SH-SY5Y (cell line): Measurements from ENCODE around the gene IHH.

Source experiments
- GATA2 ChIP-seq: IDR thresholded peaks from 2 replicates; pipeline ENCODE4 v1.6.1; 2011; ENCODE audit warnings: mild to moderate bottlenecking, low read depth, low read length
- GATA3 ChIP-seq: IDR thresholded peaks from 2 replicates; pipeline ENCODE4 v1.6.1; 2011; ENCODE audit warnings: low read depth, mild to moderate bottlenecking, low read length, moderate library complexity

GRCh38 chr2:219045937-219046550 lies 14.7 kb downstream of the IHH start:
- TF ChIP-seq GATA2 (no peak), GATA3 (no peak)
